Measurements from ENCODE around the gene SLC41A2. TPM values are rescaled to one million over a fixed set of nuclear protein-coding genes. Genes with fewer than 3 reads are reported as not detected.
A peak's percentile ranks its signal among the peaks of the same experiment; 100 is the strongest.
"Not testable (repeated sequence)": the region's sequence is repeated elsewhere in the genome, so short reads cannot be mapped to it uniquely, and the experiment has no call there.

Gene SLC41A2
- total and polyA plus RNA-seq, 2 of the 4 experiments (the other 2 are of a cell fraction): 1.5 to 6.8 TPM

- intact Hi-C loops (cut with micrococcal nuclease): no loop called here
- H3K18ac ChIP-seq (ENCODE audit: low read depth, low read length): no peak overlapping the region
- no peak overlapping the region for H3K4me3 ChIP-seq (ENCODE audit: insufficient read depth, low read depth, low read length)
- H3K4me1 ChIP-seq (ENCODE audit: control insufficient read depth, insufficient read depth, low read length): no peaks in the 10 kb centered on the region
- dilution Hi-C loops (cut with HindIII; ENCODE audit: low sequenced_read_pairs, unreplicated experiment): no loop called here
- no peak overlapping the region for H2AK9ac ChIP-seq (replicated peaks; ENCODE audit: low read depth, low read length, poor library complexity)
- H2BK20ac ChIP-seq (ENCODE audit: low read depth, low read length): no peak overlapping the region
- H3K9ac ChIP-seq (ENCODE audit: low read depth, low read length): no peak overlapping the region
- no peak overlapping the region for H3K14ac ChIP-seq (replicated peaks; ENCODE audit: low read depth, low read length)
- no peak overlapping the region for H2AFZ ChIP-seq (replicated peaks; ENCODE audit: low read length, poor library complexity)
- H2BK15ac ChIP-seq (ENCODE audit: low read depth, low read length): no peak overlapping the region
- H4K91ac ChIP-seq (ENCODE audit: insufficient read depth, low read depth, low read length): no peak overlapping the region
- no peak overlapping the region for H3K23ac ChIP-seq (ENCODE audit: low read depth, low read length)
- DNase-seq (peak; percentile 69), ATAC-seq (ENCODE audit: low read depth) (peak; percentile 80)
- no peak for TF ChIP-seq BHLHE40 (IDR thresholded peaks at IDR 0.05; ENCODE audit: low read depth, low read length)
- TF ChIP-seq MAFK (IDR thresholded peaks at IDR 0.05; ENCODE audit: low read depth, low read length): no peak
- no peak for TF ChIP-seq USF2 (IDR thresholded peaks at IDR 0.05; ENCODE audit: low read depth, low read length)
- no peak for TF ChIP-seq POLR2A (IDR thresholded peaks at IDR 0.05; ENCODE audit: low read depth, low read length)
- TF ChIP-seq CHD1 (IDR thresholded peaks at IDR 0.05; ENCODE audit: low read depth, low read length): no peak
- no peak for TF ChIP-seq RFX5 (IDR thresholded peaks at IDR 0.05; ENCODE audit: low read depth, low read length)
- CTCF ChIA-PET: no interaction called here
- H3K27ac ChIP-seq (ENCODE audit: insufficient read depth, low read length): no peak overlapping the region
- in situ Hi-C loops (cut with MboI; ENCODE audit: low sequenced_read_pairs): no loop called here
- no peak overlapping the region for H4K5ac ChIP-seq (ENCODE audit: low read depth, low read length)
- no peak overlapping the region for H2BK5ac ChIP-seq (ENCODE audit: low read depth, low read length, poor library complexity, severe bottlenecking)
- no peaks in the 10 kb centered on the region for H3K36me3 ChIP-seq (ENCODE audit: control insufficient read depth, insufficient read depth, low read length)
- H4K8ac ChIP-seq (ENCODE audit: low read depth in 2 of 2, low read length in 2 of 2): no peak overlapping the region
- H2AK5ac ChIP-seq (ENCODE audit: low read depth, low read length): no peak overlapping the region
- peaks cover 28% of the 10 kb centered on the region for H3K27me3 ChIP-seq (ENCODE audit: control insufficient read depth, insufficient read depth, low read length)
- no TSS peak for BruUV-seq (replicated peaks)
- H3K4me2 ChIP-seq (ENCODE audit: low read depth, low read length): no peak overlapping the region
- H3K4ac ChIP-seq (ENCODE audit: low read depth, low read length): no peak overlapping the region
- no peaks in the 10 kb centered on the region for H4K20me1 ChIP-seq (ENCODE audit: insufficient read depth, low read length)
- H3K9me1 ChIP-seq (ENCODE audit: insufficient read depth, low read length): no peaks in the 10 kb centered on the region
- no peaks in the 10 kb centered on the region for H3K9me3 ChIP-seq (ENCODE audit: control insufficient read depth, insufficient read depth, low read length)
- WGBS, 2 experiments (ENCODE audit: extremely low coverage in 2 of 2, insufficient read length in 1 of 2): no CpG with 5 or more reads among the region's 5 CpGs
- POLR2A ChIA-PET (ENCODE audit: unreplicated experiment): no interaction called here
- no peak overlapping the region for H2BK120ac ChIP-seq (ENCODE audit: low read depth, low read length)
- no peak overlapping the region for H3K56ac ChIP-seq (ENCODE audit: extremely low read depth, insufficient read depth, low read length)
- no peaks in the 10 kb centered on the region for H3K79me1 ChIP-seq (ENCODE audit: low read depth in 1 of 2, low read length in 2 of 2)
These were observed 6.2 kb downstream of the SLC41A2 start for GRCh38 chr12:104951759-104952509.

GRCh38 chr12:104948716-104949115 lies 9.4 kb downstream of the SLC41A2 start:
- H3K4ac ChIP-seq (ENCODE audit: low read depth, low read length); H4K91ac ChIP-seq (ENCODE audit: insufficient read depth, low read depth, low read length); DNase-seq; dilution Hi-C loops (cut with HindIII; ENCODE audit: low sequenced_read_pairs, unreplicated experiment); H4K8ac ChIP-seq (ENCODE audit: low read depth in 2 of 2, low read length in 2 of 2); POLR2A ChIA-PET (ENCODE audit: unreplicated experiment); H3K18ac ChIP-seq (ENCODE audit: low read depth, low read length); H3K9me3 ChIP-seq (ENCODE audit: control insufficient read depth, insufficient read depth, low read length); H3K14ac ChIP-seq (replicated peaks; ENCODE audit: low read depth, low read length); H2AFZ ChIP-seq (replicated peaks; ENCODE audit: low read length, poor library complexity); H4K5ac ChIP-seq (ENCODE audit: low read depth, low read length); H4K20me1 ChIP-seq (ENCODE audit: insufficient read depth, low read length); H3K23ac ChIP-seq (ENCODE audit: low read depth, low read length); H2BK15ac ChIP-seq (ENCODE audit: low read depth, low read length); BruUV-seq (replicated peaks); H3K4me3 ChIP-seq (ENCODE audit: insufficient read depth, low read depth, low read length); H3K79me1 ChIP-seq (ENCODE audit: low read depth in 1 of 2, low read length in 2 of 2); H3K4me1 ChIP-seq (ENCODE audit: control insufficient read depth, insufficient read depth, low read length); H3K9me1 ChIP-seq (ENCODE audit: insufficient read depth, low read length); H3K27ac ChIP-seq (ENCODE audit: insufficient read depth, low read length); ATAC-seq (ENCODE audit: low read depth); in situ Hi-C loops (cut with MboI; ENCODE audit: low sequenced_read_pairs); H3K36me3 ChIP-seq (ENCODE audit: control insufficient read depth, insufficient read depth, low read length); H3K4me2 ChIP-seq (ENCODE audit: low read depth, low read length); H3K9ac ChIP-seq (ENCODE audit: low read depth, low read length); H2AK5ac ChIP-seq (ENCODE audit: low read depth, low read length); H2BK120ac ChIP-seq (ENCODE audit: low read depth, low read length); intact Hi-C loops (cut with micrococcal nuclease); H2BK5ac ChIP-seq (ENCODE audit: low read depth, low read length, poor library complexity, severe bottlenecking); H2AK9ac ChIP-seq (replicated peaks; ENCODE audit: low read depth, low read length, poor library complexity); H3K56ac ChIP-seq (ENCODE audit: extremely low read depth, insufficient read depth, low read length); H2BK20ac ChIP-seq (ENCODE audit: low read depth, low read length): not testable (repeated sequence)
- CTCF ChIA-PET: interaction anchor here (0.9 kb wide), 1 partner anchor 9 kb away, joined by 5 read pairs; no protein-coding TSS in a partner anchor
- H3K27me3 ChIP-seq (ENCODE audit: control insufficient read depth, insufficient read depth, low read length): peaks cover 19% of the 10 kb centered on the region; the same call in 1 of the 2 replicates
- no CpG with 5 or more reads among the region's 4 CpGs for WGBS, 2 experiments (ENCODE audit: extremely low coverage in 2 of 2, insufficient read length in 1 of 2)
